ENCODE data around the gene GAL.

The GAL gene

DNA sequence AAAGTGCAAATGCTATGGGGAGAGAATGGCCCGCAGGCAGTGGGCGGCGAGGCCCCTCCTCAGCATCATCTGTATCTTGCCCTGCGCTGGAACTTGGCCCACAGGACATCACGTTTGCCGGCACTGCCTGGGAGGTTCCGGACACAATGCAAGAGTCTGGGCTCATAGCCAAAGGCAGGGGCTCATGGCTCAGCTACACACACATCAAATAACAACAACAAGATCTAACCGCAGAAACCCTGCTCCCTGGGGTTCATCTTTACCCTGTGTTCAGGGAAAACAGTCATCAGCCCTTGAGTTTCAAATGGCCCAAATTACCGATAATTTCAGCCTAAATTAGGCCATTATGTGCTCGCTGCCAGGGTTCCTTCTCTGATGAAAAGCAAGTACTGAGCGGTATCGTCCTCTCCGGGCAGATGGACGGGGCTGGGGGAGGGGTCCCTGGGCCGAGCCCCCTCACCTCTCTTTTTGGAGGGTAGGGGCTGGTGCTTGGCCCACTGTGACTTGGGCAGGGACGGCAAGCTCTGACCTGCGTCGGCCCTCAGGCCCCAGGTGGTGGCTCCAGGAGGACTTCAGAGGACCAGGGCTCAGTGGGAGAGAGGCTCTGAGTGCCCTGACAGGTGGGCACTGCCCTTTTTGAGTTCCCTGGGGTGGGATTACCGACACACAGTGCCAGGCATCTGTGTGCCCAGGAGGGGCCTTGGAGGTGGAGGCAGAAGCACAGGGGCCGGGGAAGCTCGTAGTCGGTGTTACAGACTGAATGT lies 25.0 kb upstream of the GAL start:
- peak; percentile 75 for DNase-seq

DNA sequence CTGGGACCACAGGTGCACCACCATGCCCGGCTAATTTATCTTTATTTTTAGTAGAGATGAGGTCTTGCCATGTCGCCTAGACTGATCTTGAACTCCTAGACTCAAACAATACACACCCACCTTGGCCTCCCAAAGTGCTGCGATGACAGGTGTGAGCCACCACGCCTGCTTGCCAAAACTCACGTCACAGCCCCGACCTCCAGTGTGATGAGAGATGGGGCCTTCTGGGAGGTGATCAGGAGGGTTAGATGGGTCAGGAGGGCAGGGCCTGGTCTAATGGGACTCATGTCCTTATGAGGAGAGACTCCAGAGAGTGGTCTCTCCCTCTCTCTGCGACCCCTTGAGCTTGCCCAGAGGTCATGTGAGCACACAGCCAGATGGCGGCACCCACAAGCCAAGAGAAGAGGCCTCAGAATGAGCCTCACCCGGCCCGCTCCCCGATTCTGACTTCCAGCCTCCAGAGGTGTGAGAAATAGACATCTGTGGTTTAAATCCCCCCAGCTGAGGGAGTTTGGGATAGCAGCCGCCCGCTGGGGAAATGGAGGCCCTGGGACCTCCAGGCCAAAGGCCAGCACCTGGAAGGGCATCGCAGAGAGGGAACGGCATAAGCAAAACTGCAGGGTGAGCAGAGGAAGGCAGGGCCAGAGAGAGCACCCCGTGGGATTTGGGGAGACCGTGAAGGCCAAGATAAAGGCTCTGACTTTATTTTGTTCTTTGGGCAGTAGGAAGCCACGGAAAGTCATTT lies 24.1 kb upstream of the GAL start:
- no peak for DNase-seq

DNA sequence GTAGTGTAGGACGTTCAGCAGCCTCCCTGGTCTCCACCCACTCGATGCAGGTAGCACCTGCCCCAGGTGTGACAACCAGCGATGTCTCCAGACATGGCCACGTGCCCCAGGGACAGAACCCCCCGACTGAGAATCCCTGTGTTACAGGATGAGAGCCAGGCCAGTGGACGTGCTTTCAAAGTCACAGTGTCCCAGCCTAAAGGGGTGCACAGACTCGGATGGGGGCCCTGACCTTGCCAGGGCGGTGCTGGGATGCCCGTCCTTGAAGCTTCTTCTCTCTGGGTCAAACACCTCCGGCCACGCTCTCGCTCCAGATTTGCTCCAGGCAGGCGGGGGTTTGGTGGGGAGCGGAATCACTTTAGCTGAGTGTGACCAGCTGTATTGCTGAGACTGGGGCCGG lies 23.3 kb upstream of the GAL start:
- no peak for DNase-seq

DNA sequence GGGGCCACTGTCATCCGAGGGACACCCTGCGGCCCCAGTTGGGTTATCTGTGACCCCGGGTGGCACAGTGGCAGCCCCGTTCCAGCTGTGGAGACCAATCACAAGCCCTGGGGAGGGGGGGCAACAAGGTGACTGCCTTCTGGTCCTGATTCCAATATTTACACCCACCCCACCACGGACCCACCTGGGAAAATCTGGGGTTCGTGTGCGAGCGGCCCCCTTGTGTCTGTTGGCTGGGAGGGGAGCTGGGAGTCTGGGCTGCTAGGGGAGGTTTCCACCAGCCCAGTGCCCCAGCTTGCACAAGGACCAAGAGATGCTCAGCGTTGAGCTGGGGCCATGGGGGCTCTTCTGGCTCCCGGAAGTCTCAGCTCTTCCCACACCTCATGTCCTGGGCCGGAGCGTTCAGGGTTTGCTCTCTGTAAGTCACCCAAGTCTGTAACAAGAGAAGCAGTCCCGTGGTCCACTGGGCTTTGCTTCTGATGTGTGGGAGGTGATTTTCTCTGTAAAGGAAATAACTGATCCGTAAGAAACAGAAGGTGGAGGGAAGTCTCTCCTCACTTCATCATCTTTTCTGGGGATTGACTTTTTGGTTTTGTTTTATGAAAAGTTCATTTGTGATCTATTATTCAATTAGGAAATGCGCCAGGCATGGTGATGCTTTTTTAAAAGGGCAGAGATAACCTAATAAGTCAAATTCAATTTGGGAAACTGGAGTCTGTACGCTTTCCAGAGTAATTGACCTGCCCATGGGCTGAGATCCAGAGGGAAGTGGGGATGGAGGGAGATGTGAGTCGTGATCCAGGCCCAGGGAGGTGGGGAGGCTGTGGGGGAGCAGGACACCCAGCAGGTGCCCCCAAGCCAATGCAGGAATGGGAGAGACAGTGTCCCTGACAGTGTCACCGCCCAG lies 22.4 kb upstream of the GAL start:
- no peak for DNase-seq

DNA sequence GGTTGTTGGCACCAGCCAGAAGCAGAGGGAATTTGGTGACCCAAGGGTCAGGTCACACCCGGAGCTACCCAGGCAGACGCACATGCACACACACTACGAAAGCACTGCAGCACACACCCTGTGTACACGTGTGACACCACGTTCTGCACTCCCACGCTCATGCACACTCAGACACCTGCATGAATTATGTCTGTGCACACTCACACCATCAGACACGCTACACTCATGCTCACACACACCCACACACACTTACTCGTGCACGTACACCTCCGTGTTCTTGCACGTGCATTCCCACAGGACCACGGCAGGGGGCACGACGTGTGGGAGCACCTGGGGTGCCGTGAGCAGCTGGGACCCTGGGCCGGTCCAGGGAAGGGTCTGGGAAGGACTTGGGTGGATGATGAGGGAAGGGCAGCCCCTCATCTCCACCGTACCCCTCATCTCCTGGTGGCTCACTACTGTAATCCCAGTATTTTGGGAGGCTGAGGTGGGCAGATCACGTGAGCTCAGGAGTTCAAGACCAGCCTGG lies 20.8 kb upstream of the GAL start:
- DNase-seq = no peak

DNA sequence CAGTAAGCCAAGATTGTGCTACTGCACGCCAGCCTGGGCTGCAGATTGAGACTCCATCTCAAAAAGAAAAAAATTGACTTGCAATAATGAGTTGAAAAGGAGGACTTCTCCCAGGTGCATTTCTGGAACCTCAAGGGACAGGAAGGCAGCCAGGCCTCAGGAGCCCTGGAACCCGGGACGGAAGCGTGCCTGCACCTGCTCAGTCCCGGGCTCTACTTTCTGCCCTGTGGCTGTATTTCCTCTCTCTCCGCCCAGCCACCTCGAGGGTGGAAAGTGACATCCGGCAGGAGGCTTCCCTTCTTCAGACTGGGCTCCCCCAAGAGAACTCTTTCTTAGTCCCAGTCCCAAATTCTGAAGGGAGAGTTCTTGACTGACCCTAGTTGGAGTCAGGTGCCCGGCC lies 20.2 kb upstream of the GAL start:
- DNase-seq = no peak

DNA sequence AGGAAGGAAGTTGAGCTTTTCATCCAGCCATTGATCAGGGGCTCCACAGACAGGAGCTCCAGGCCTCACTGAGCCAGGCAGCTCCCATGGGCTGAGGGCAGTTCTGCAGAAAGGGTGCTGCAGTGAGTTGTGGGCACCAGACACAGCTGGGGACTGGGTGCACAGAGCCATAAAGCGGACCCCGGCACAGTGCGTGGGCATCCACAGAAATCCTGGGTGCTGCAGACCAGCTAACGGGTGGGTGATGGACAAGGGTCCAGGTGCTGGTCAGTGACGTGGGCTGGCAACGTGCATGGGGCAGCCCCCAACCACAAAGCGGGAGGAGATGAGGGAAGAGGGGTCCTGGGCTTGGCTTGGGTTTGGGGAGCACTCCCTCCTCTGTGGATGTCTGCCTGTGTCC lies 19.4 kb upstream of the GAL start:
- DNase-seq = no peak

DNA sequence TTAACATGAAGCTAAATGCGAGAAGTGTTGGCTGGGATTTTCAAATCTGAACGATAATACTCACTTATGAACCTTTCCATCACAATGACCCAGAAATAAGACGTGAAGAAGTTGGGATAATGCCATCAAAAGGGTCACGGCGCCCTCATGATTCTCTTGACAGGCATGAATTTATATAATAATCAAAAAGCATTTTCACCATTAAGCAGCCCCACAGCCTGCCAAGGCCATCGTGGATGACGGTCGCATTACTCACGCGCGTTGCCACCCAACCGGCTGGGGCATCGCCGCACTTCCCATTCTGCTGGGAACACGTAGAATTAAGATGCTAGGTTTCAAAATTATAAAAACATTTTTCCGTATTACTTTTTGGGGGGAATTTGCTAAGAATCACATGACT lies 18.9 kb upstream of the GAL start:
- DNase-seq = no peak

DNA sequence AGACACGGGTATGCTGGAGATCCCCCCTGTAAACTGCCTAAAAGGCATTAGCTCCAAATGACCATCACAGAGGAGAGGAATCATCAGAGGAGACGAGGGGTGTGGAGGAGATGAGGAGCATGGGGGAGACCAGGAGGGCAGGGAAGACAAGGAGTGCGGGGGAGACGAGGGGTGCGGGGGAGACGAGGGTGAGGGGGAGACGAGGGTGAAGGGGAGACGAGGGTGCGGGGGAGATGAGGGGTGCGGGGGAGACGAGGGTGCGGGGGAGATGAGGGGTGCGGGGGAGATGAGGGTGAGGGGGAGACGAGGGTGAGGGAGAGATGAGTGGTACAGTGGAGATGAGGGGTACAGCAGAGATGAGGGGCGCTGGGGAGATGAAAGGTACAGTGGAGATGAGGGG lies 17.5 kb upstream of the GAL start:
- DNase-seq = no peak

DNA sequence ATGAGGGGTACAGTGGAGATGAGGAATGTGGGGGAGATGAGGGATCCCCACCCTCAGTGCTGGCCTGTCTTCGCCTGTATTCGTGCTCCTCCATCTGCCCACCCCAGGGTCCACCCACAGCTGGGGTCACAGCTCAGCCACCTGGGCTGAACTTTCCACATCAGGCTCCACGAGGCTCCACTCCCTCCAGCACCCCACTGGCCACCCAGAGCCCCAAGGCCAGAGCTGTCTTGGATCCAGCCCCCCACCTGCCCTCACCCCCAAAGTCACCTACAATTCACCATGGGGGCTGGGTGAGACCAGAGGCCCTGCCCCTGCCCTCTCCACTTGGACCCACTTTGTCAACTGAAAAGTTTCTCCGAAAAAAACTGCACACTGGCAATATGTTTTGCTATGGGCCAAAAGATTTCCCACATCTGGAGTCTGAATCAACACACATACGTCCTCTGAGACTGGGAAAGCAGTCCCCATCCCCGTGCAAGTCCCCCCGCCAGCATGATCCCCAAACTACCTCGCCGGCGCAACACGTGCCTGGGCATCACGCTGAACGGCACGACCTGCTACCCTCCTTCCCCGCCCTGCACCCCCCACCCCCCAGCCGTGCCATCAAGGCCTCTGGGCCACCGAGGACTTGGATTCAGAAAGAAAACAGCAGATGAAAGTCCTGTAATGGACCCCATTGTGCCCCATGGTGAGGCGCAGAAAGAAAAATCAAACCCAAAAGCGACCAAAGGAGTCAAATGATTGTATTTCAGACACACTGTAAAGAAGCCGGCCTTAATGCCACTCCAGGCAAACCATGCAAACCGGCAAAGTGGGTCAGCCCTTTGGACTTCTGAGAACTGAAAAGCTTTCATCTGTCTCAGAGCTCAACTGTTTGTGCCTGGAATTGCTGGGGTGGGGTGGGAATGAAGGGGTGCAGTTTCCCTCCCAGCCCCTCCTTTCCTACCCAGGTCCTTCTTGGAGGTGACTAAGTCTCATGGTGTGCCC lies 16.5 kb upstream of the GAL start:
- no peak for DNase-seq

DNA sequence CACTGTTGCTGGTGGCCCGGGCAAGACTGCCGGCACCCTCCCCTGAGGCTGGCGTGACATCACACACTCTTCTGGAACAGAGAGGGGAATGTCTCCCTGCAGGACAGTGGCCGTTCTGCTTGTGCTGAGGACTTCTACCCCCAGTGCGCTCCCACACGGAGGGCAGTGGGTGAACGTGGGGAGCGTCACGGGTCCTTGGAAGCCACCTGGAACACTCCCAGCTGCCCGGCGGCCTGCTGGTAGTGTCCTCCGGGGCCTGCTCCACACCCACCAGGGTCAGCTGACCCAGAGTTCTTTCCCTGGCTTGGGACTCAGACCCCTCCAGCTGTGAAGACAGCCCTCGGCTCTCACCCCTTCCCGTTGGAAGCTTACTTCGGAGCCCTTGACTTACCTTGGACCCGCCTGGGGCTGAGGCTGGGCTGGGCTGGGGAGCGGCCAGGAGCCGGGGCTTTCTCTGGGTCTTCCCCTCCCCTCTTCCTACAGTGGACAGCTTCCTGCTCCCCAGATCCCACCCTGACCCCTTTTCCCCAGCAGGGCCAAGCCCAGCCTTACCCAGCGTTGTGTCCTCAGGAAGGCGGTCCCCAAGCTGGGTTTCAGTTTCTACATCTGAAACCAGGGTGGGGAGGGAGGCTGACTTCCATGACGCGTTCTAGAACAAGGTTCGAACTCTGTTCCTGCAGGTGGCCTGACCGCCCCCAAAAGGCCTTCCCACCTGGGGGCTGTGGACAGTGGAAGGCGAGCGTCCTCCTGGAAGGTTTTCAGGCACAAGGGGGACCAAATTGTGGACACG lies 14.8 kb upstream of the GAL start:
- DNase-seq = no peak

DNA sequence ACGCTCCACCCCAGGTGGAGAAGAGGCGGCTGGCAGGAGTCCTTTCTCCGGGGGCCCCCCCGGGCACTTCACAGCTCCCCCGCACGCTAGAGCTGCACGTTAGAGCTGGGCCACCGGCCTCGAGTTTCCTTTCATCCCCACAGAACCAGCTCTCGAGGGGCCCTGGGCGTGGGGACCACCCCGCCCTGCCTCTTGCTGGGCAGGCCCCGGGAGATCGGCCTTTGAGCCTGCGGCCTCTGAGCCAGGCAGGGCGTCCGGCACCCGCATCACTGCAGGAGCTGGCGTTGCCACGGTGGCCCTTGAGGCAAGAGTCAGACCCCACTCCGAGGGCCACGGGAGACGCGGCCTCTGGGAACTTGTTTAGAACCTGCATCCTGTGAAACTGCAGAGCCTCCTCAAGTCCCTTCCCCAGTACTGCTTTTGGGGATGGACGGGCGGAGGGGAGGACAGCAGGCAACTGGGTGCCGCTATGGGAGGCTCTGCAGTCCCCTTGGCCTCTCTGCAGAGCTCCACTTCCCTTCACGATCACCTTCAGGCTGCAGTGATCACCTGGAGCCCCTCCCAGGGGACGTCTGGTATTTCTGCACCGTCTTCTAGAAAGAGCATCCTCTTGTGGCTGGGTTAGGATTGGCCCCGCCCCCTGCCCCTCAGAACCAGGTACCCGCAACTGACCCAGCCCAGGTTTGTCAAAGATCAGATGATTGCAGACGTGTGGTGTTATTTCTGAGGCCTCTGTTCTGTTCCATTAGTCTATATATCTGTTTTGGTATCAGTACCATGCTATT lies 13.9 kb upstream of the GAL start:
- DNase-seq = no peak

DNA sequence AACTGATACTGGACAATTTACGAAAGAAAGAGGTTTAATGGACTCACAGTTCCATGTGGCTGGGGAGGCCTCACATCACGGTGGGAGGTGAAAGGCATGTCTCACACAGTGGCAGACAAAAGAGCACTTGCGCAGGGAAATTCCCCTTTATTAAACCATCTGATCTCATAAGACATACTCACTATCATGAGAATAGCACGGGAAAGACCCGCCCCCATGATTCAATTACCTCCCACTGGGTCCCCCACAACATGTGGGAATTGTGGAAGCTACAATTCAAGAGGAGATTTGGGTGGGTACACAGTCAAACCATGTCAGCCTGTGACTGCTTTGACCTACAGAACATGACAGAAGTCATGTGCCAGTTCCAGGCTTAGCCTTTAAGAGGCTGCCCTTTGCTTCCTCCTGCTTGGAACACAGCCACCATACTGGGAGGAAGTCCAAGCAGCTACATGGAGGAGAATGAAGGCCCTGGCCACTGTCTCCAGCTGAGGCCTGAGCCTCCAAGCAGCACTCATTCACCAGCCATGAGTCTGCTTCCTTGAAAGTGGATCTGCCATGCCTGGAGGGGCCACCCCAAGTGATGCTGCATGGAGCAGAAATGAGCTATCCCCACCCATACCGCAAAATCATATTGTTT lies 10.9 kb upstream of the GAL start:
- no peak for DNase-seq

DNA sequence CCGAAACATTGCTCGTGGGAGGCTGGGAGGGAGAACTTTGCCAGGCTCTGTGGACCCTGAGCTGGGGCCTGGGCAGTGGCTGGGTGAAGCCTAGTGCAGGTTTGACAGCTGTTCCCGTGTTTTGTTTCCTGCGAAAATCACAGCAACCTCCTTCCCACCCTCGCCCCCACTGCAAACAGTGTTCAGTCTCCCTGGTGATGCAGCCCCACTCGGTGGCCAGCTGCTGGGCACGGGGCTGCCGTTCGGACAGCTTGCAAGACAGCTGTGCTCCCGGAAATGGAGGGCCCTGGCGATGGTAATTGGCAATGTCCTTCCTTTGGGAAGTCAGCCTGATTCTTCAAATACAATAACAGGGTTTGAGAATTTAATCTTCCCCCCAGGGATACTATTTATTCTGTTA lies 10.4 kb upstream of the GAL start:
- DNase-seq = no peak

DNA sequence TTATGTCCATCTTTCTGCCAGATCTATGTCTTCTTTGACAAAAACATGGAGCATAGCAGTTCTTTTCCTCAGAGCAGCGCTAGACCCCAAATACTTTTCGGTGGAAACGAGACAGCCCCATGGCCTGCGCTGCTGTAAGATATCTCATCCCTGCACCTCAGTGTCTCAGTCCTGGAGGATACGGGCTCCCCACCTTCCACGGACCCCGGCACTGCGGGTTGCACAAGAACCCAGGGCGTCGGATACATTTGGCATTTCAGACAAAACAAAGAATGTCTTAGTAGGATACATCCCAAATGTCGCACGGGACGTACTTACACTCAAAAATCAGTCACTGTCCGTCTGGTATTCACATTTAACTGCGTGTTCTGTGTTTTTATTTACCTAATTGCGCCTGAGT lies 9.9 kb upstream of the GAL start:
- DNase-seq = no peak

DNA sequence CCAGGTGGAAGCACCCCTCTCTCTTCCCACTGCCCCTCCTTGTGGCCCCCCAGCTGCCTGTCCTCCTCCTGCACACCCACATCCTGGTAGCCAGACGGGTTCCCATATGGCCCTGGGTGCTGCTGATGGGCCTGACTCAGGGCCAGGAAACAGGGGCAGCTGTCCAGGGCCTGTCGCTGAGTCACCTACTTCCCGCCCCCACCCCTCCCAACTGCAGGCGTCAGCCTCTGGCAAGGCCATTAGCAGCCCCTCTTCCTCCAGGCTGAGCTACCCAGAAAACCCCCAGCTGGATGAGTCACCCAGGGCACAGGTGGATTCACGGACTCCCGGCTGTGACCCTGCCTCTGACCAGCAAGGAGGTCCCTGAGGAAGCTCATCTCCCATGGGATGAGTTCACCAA lies 6.9 kb upstream of the GAL start:
- DNase-seq = peak; percentile 25

DNA sequence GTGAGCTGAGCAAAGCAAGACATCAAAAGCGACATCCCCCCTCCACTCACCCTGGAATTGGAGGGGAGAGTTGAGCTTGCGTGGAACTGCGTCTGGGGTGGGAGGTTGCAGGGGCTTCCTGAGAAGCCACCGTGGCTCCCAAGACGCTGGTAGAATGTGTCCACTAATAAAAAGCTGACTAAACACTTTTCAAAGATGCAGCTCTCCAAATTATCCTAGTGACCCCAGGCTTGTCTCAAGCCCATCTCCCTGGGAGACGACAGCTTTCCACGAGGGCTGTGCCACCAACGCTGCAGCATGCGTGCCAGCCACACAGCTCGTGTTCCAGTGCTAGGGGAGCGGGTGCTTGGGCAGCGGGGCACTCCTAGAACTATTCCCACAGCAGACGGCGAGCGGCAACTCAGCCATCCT lies 6.3 kb upstream of the GAL start:
- no peak for DNase-seq

DNA sequence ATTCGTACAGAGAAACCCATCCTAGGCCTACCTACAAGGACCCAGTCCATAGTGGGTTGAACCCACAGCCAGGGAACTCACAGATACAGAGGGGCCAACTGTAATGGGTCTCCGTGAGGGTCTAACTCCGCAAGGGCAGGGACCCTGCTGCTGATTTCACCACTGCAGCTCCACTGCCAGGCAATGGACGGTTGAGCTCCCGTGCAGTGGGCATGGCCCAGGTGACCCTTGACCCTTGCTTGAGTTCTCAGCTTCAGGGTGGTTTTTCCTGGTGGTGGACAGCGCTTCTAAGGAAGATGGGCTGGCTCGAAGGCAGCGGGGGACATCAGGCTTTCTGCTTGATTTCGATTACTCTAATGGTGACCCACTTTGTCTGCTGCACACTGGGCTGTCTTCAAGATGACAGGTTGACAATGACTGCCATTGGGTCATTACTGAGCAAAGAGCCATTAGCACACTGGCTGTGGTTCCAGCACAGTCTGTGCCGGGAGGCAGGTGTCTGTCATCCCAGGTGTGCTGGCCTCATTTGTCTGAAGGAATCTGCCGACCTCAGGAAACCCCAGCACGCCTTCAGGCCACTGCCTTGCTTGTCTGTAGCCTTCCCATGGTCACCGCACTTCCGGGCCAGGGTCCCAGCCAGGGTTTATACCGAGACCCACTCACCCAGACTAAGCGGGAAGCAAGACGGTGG lies 3.7 kb upstream of the GAL start:
- DNase-seq = no peak

DNA sequence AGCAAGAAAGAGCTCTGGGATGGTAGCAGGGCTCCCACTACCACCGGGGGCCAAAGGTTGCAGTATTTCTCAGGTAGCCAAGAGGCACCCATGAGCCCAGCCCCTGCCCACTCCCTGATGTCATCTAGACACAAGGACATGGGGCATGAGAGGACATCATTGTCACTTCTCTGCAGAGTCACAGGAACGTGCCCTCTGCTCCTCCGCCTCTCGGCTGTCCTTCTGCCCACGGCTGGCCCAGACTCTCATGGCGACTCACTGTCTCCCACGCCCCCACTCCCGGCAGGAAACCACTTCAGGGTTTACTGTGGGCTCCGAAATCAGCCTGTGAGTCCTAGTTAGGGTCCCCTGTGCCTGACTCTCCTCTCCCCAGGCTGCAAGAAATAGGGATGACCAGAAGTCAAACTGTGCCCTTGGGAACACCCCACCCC lies 1.8 kb upstream of the GAL start:
- no peak for DNase-seq

Measured in kidney glomerular epithelial cell (primary cell).